Right lobe of liver (tissue), 4 donors: Measurements from ENCODE around the gene AOC2.

Experiments used
- CTCF ChIP-seq, 4 donors: fragments of 200-600 bp in 3 of 4; fragments of 450-650 bp in 1 of 4; IDR thresholded peaks; one replicate each; pipeline versions ENCODE4 v1.5.1 to v1.8.0; 2016 to 2022; ENCODE audit warnings: antibody characterized with exemption in 4 of 4, mild to moderate bottlenecking in 2 of 4
- POLR2A ChIP-seq: fragments of 450-650 bp; IDR thresholded peaks from one replicate; pipeline ENCODE4 v1.6.1; 2017; ENCODE audit warnings: antibody characterized with exemption, mild to moderate bottlenecking
- donor health status: DM: no; HTN: no; CAD: no.
- donor health status: DM: no; HTN: no; CAD: no.
- donor health status: DM: no; HTN: yes; CAD: no.

GRCh38 chr17:42850954-42851353, 6.6 kb downstream of the AOC2 start, which contains the start of gene AOC3:
- no peak for TF ChIP-seq CTCF (IDR thresholded peaks at IDR 0.05)
- no peak for TF ChIP-seq POLR2A
